Central memory CD8-positive, alpha-beta T cell (primary cell): ENCODE measurements around the gene FSCN2.
A peak's percentile ranks its signal among the peaks of the same experiment; 100 is the strongest.

ENCODE experiments used
- ATAC-seq: fragments of 150-1000 bp; cut with Tn5 transposase; replicated peaks from 2 replicates; pipeline ENCODE4 v1.10.0; 2022; ENCODE audit warnings: mild to moderate bottlenecking, moderate FRiP score, moderate number of reproducible peaks; ENCODE audit not compliant: poor library complexity, severe bottlenecking; ENCODE audit errors: extremely low read depth
- DNase-seq, 2 donors: peaks; one replicate each; pipeline ENCODE4 v3.0.0; 2021; ENCODE audit warnings: low spot score in 2 of 2
- H3K27ac Mint-ChIP-seq: one replicate; pipeline ENCODE4 v1.8.0; 2022; ENCODE audit warnings: low read depth, mild to moderate bottlenecking, moderate library complexity, mixed read lengths
- H3K27me3 Mint-ChIP-seq: one replicate; pipeline ENCODE4 v1.8.0; 2022; ENCODE audit warnings: mixed read lengths
- H3K36me3 Mint-ChIP-seq: one replicate; pipeline ENCODE4 v1.8.0; 2022; ENCODE audit warnings: mild to moderate bottlenecking, moderate library complexity, mixed read lengths; ENCODE audit not compliant: insufficient read depth
- H3K4me1 Mint-ChIP-seq: one replicate; pipeline ENCODE4 v1.8.0; 2022; ENCODE audit warnings: mixed read lengths
- H3K4me3 Mint-ChIP-seq: one replicate; pipeline ENCODE4 v1.8.0; 2022; ENCODE audit warnings: mild to moderate bottlenecking, moderate library complexity, mixed read lengths
- H3K9me3 Mint-ChIP-seq: one replicate; pipeline ENCODE4 v1.8.0; 2022; ENCODE audit warnings: mixed read lengths

FSCN2 gene, protein sequence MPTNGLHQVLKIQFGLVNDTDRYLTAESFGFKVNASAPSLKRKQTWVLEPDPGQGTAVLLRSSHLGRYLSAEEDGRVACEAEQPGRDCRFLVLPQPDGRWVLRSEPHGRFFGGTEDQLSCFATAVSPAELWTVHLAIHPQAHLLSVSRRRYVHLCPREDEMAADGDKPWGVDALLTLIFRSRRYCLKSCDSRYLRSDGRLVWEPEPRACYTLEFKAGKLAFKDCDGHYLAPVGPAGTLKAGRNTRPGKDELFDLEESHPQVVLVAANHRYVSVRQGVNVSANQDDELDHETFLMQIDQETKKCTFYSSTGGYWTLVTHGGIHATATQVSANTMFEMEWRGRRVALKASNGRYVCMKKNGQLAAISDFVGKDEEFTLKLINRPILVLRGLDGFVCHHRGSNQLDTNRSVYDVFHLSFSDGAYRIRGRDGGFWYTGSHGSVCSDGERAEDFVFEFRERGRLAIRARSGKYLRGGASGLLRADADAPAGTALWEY

DNA sequence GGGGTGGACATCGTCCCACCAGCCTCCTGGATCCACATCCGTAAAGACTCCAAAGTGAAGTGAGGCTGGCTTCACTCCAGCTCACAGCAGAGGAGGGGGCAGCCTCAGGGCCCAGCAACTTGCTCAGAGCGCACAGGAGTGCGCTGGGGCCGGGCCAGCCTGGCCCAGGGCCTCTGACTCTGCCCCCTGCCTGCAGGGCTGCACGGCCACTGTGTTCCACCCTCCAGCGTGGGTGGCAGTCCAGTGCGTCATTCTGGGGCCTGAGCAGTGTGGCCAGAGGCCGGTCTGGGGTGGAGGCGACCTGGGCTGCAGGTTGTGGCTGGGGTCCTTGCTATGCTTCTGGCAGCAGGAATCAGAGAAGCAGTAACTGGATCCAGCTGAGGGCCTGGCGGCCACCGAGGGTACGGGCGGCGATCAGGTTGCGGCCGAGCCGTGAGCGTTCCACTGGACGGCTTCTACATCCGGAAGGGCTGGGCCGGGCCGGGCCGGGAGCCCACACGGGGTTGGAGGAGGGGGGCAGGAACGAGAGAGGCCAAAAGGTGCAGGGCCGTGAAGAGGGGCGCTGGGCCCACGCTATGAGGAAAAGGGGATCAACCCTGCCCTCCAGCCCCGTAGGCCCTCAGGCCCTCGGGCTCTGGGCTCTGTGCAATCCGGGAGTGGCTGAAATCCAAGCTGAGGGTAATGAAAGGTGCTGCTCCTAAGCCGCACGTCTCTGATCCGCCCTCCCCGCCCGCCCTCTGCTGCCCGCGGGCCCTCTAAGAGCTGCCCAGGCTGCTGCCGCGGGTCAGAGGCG lies at the start of gene FSCN2:
FSCN2 (plus strand) TSS at position 787 of the 793 bp plus-strand sequence. CDS start 155 bp downstream, outside the sequence.
- Mint-ChIP-seq H3K9me3 (no peaks in the 10 kb centered on the region), H3K36me3 (peaks cover 4% of the 10 kb centered on the region), H3K27ac (no peak within 1 kb of the TSS), H3K4me1 (no peaks in the 10 kb centered on the region), H3K27me3 (peaks cover 6% of the 10 kb centered on the region), H3K4me3 (no peak within 1 kb of the TSS)
- DNase-seq (no peak), ATAC-seq (no peak)

DNA sequence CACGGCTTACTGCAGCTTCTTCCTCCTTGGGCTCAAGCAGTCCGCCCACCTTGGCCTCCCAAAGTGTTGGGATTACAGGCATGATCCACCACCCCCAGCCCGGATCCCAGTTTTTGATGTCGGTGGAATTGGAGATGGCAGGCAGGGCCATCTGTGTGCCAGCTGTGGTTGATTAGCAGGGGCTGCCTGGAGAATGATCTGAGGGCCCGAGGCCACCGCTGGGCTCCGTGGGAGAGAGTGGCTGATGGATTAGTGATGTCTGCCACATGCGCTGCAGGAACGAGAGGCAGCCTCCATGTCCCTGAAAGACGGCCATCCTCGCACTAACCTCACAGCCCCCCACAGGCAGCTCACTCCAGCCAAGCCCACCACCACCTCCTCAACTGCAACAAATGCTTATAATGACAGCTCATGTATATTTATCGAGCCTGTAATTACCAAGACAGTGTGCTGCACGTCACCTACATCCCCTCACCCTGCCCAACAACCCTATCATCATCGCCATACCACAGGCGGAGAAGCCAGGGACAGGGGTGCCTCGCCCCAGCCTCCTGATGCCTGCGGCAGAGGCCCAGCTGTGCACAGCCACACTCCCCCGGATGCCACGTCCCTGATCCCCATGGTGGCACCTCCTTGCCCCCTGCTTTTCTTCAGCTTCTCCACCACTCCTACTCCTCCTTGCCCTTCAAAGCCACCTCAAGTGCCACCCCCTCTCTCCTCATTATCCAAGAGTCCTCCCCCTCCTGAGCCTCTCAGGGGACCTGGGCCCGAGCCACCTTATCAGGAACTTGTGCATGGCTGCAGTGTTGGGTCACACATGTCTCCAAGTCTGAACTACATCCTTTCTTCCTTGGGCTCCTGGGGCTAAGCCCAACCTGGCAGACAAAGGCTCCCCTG lies 48.8 kb upstream of the FSCN2 start:
- H3K9me3 Mint-ChIP-seq = no peaks in the 10 kb centered on the region
- DNase-seq (no peak), ATAC-seq (no peak)
- H3K27me3 Mint-ChIP-seq = peaks cover 46% of the 10 kb centered on the region
- no peak overlapping the region for H3K27ac Mint-ChIP-seq
- H3K4me1 Mint-ChIP-seq = no peaks in the 10 kb centered on the region
- H3K36me3 Mint-ChIP-seq = peaks cover 3% of the 10 kb centered on the region
- H3K4me3 Mint-ChIP-seq = no peak overlapping the region

DNA sequence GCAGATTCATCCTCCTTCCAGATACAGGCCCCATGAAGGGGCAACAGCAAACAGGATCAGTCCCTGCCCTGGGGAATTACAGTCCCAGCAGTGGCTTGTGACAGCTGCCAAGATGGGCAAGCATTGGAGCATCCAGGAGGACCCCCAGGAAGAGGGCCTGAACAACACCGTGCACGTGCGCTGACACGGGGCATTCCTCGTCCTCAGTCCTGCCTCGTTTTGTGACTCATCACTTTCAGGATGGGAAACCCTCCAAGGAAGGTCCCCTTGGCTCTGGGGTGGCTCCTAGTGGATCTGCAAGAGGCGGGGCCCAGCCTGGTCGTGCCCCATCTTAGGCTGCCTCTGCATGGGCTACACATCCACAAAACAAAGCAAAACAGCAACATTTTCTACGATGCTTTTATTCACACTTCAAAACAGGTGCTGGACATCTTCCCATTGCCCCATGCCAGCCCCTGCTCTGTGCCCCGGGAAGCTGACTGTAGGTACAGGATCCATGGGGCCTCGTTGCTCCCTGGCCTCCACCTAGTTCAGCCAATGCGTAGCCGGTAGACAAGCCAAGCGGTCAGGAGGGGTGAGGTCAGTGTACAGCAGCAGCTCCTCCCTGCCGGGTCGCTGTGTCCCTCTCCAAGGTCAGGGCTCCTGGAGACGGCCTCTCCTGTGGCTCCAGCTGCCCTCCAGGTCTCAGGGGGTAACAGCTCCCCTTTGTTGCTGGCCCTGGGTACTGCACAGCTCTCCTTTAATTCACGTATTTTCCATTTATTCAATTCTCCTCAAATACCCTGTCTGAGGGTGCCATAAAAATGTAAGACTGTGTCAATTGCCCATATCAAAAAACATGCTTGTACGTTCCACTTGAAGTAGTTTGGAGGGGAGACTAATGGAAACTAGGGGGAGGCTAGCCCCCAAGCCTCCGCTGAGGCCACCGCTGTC lies 47.8 kb upstream of the FSCN2 start:
- Mint-ChIP-seq H3K4me3 (no peak overlapping the region), H3K9me3 (no peaks in the 10 kb centered on the region), H3K27me3 (peaks cover 46% of the 10 kb centered on the region), H3K36me3 (peaks cover 3% of the 10 kb centered on the region), H3K27ac (no peak overlapping the region), H3K4me1 (no peaks in the 10 kb centered on the region)
- ATAC-seq (no peak), DNase-seq (no peak)

DNA sequence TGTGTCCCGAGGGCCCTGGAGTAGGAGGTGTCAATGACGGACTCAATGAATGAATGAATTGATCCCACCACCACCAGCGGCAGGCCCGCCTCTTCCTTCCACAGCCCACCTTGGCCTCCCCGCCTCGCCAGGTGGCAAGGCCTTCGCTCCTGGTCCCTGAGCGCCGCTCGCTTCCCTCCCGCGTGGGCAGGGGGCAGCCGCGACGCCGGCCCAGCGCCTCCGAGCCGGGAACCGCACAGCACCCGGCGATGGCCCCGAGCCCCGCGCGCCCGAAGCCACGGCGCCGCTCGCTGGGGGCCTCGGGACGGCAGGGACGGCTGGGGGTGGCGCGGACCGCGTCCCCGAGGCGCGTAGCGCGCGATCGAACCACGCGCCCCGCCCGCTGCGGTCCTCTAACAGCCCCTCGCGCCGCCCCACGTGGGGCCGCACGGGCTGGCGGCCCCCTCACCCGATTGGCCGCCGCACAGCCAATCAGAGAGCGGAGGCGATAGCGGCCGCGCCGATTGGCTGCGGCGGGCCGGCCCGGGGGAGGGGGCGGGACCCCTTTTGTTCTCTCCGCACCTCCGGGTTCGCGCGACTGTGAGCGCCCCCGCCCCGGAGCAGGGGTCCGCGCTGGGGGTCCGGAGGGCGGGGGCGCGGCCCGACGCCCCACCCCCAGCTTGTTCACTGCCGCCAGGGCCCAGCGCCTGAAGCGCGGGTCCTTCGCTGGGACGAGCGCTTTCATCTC lies 46.9 kb upstream of the FSCN2 start:
- Mint-ChIP-seq H3K27ac (no peak overlapping the region), H3K4me1 (no peaks in the 10 kb centered on the region), H3K36me3 (peaks cover 3% of the 10 kb centered on the region), H3K4me3 (peak overlapping the region; percentile 49), H3K27me3 (peaks cover 52% of the 10 kb centered on the region), H3K9me3 (no peaks in the 10 kb centered on the region)
- no peak for DNase-seq
- no peak for ATAC-seq

DNA sequence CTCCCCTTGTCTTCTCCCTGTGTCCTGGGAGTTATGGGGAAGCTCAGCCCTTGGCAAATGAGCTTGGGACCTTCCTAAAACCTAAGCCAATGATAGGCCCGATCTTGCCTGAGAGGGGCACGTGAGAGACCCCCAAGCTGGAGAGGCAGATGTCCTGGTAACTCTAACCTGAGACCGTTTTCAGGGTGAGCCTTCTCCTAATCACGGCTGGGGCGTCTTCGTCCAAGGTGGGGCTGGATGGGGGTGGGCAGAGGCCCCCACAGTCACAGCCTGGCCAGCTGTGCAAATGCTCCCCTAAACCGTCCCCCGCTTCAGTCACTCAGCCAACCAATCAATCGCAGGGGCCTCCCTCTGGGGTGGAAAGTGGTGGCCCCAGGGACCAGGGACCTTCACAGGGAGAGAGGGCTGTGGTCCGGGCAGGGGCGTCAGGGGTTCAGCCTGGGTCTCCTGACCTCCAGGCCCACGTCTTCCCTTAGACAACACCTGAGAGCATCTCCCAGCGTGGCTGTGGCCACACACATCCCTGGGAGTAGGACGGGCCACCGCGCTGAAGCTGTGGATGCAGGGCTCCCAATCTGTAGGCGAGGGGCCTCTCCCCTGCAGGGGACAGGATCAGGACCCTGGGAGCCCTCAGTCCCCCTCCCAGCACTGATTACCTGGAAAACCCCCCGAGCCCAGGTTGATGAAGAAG lies 46.2 kb upstream of the FSCN2 start:
- ATAC-seq = no peak
- H3K4me1 Mint-ChIP-seq = no peaks in the 10 kb centered on the region
- DNase-seq = no peak
- H3K27ac Mint-ChIP-seq = no peak overlapping the region
- H3K27me3 Mint-ChIP-seq = peaks cover 55% of the 10 kb centered on the region
- H3K36me3 Mint-ChIP-seq = peaks cover 3% of the 10 kb centered on the region
- peak overlapping the region; percentile 49 for H3K4me3 Mint-ChIP-seq
- H3K9me3 Mint-ChIP-seq = no peaks in the 10 kb centered on the region

DNA sequence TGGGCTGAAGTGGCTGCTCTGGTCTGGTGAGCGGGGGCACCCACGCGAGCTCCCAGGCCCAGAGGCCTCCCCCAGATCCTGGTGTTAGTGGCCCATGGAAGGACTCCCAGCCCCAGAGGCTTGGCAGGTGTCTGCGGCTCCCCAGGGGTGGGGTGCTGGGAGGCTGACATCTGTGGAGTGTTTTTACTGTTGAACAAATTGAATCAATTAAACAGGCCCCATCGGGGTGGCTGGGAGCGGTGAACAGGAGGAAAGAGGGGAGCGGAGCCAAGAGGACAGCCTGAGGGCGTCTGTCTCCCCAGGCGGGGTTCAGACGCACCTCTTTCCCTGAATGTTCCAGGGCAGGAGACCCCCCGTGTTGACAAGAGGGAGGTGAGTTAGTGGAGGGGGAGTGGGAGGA lies 45.5 kb upstream of the FSCN2 start:
- DNase-seq = no peak
- peaks cover 55% of the 10 kb centered on the region for H3K27me3 Mint-ChIP-seq
- peak overlapping the region; percentile 49 for H3K4me3 Mint-ChIP-seq
- H3K27ac Mint-ChIP-seq = peak overlapping the region; percentile 67
- H3K9me3 Mint-ChIP-seq = no peaks in the 10 kb centered on the region
- no peak for ATAC-seq
- H3K36me3 Mint-ChIP-seq = peaks cover 3% of the 10 kb centered on the region
- no peaks in the 10 kb centered on the region for H3K4me1 Mint-ChIP-seq

DNA sequence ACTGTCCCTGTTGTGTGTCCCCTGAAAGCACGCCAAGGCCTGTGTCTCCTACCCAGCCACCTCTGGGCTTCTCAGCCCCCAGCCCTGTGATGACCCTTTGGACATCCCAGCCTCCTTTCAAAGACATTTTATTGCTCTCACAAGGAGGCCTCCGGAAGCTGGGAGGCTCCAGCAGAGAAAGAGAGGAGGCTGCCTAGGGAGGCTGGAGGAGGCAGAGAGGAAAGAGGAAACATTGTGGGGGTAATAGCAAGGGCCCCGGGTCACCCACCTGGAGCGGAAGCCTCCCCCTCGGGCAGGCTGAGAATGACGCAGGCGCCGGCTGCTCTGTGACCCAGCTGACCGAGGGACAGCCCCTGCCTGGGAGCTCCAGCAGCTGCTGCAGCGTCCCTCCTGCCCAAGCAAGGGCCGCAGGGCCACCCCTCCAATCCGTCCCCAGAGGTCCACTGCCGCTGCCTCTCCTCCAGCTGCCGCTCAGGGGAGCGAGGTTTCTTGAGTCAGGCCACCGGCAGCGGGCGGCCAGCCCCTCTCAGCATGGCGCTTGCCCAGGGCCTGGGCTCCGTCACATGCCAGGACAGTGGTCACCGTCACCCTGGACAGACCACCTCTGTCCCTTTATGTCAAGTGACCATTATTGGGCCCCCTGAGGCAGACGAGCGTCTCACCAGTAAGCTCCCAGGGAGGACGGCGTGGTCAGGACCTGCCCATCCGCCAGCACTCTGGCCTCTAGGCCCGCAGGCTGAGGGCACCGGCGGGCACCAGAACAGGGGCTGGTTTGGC lies 44.9 kb upstream of the FSCN2 start:
- Mint-ChIP-seq H3K36me3 (peaks cover 3% of the 10 kb centered on the region), H3K27me3 (peaks cover 49% of the 10 kb centered on the region), H3K27ac (peak overlapping the region; percentile 67), H3K4me3 (peak overlapping the region; percentile 49), H3K4me1 (no peaks in the 10 kb centered on the region), H3K9me3 (no peaks in the 10 kb centered on the region)
- DNase-seq (no peak), ATAC-seq (no peak)

DNA sequence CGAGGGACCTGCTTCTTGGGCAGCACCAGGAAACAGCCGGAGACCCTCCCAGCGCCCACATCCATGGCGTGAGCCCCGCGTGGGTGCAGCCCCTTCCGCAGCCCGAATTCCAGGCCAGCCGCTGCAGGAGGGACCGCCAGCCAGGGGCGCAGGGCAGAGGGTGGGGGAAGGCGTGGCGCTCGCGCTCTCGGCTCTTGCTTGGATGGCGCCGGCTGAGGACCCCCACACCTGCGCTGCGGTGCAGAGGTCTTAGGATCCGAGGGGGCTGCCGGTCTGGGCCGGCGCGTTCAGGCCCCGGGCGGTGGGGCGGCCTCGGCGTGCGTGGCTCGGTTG lies 44.3 kb upstream of the FSCN2 start:
- Mint-ChIP-seq H3K27ac (no peak overlapping the region), H3K9me3 (no peaks in the 10 kb centered on the region), H3K27me3 (peaks cover 47% of the 10 kb centered on the region), H3K36me3 (peaks cover 3% of the 10 kb centered on the region), H3K4me3 (no peak overlapping the region), H3K4me1 (no peaks in the 10 kb centered on the region)
- DNase-seq (no peak), ATAC-seq (peak; percentile 11)

DNA sequence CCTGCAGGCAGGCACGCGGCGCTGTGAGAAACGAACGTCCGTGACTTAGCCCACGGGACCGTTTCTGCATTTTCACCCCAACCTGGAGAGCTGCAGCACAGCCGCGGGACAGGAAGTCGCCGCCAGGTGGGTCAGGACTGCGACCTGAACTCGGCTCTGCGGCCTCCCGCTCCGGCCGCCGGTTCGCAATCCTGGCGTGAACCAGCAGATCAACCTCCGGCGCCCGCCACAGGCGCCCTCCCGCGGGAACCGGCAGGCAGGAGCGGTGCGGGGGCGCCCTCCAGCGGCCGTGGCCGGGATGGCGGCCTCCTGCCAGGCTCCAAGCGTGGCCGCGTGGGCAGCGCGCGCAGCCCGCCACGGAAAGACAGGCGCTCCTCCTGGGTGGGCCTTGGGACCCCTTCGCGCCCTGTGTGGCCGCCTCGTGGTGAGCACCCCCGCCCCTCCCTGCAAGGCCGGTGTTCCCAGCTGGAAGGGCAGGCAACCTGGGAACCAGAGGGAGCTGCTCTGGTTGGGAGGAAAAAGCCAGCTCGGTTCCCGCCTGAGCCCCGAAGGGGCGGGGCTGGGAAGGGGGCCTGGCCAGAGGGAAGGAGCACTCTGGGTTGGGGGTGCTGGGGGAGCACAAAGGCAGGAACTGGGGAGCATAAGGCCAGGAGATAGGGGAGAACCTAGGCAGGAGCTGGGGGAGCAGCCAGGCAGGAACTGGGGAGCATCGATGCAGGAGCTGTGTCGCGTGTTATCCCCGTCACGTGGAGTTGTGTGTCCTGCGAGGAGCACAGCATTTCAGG lies 43.8 kb upstream of the FSCN2 start:
- no peak overlapping the region for H3K27ac Mint-ChIP-seq
- H3K4me3 Mint-ChIP-seq = no peak overlapping the region
- H3K4me1 Mint-ChIP-seq = no peaks in the 10 kb centered on the region
- no peaks in the 10 kb centered on the region for H3K9me3 Mint-ChIP-seq
- peak; percentile 82 for ATAC-seq
- H3K27me3 Mint-ChIP-seq = peaks cover 48% of the 10 kb centered on the region
- peak; percentile 81 to 84 for DNase-seq
- peaks cover 3% of the 10 kb centered on the region for H3K36me3 Mint-ChIP-seq
